NB4 (cell line): ENCODE measurements around the gene COL24A1.
"Not testable (repeated sequence)": the region's sequence is repeated elsewhere in the genome, so short reads cannot be mapped to it uniquely, and the experiment has no call there.

ENCODE experiments used
- DNase-seq: peaks from one replicate; pipeline ENCODE4 v3.0.0; 2010; ENCODE audit warnings: low read depth
- H3K4me3 ChIP-seq: one replicate; pipeline ENCODE4 v1.5.1; 2011; ENCODE audit warnings: mild to moderate bottlenecking, low read depth, low read length, moderate library complexity
- CTCF ChIP-seq: IDR thresholded peaks from one replicate; pipeline ENCODE4 v1.5.1; 2012; ENCODE audit warnings: low read depth, low read length
- MAX ChIP-seq: IDR thresholded peaks from 2 replicates; pipeline ENCODE4 v1.6.1; 2011; ENCODE audit warnings: low read depth, low read length
- MYC ChIP-seq: IDR thresholded peaks from 2 replicates; pipeline ENCODE4 v1.6.1; 2011; ENCODE audit warnings: low read depth, low read length
- POLR2A ChIP-seq: IDR thresholded peaks from 2 replicates; pipeline ENCODE4 v1.6.1; 2011; ENCODE audit warnings: mild to moderate bottlenecking; ENCODE audit not compliant: insufficient read length; ENCODE audit errors: extremely low read depth

Gene COL24A1

GRCh38 chr1:86084998-86085397 lies 71.6 kb downstream of the COL24A1 start:
- TF ChIP-seq MAX (no peak), CTCF (no peak)

GRCh38 chr1:86082183-86082582 lies 74.4 kb downstream of the COL24A1 start:
- H3K4me3 ChIP-seq: no peak overlapping the region
- TF ChIP-seq CTCF (no peak), MAX (no peak), POLR2A (no peak), MYC (no peak)
- peak; percentile 11 for DNase-seq

More at GRCh38 chr1:86084998-86085397, 71.6 kb downstream of the COL24A1 start:
- H3K4me3 ChIP-seq: no peak overlapping the region
- no peak for DNase-seq

- not testable (repeated sequence) for H3K4me3 ChIP-seq, DNase-seq
Observed at GRCh38 chr1:86072474-86072873, 84.1 kb downstream of the COL24A1 start.

- not testable (repeated sequence) for H3K4me3 ChIP-seq, DNase-seq
Observed at GRCh38 chr1:86071870-86072269, 84.7 kb downstream of the COL24A1 start.

- no peak overlapping the region for H3K4me3 ChIP-seq
- no peak for DNase-seq
- TF ChIP-seq CTCF (no peak), MAX (no peak), MYC (no peak), POLR2A (no peak)
Observed at GRCh38 chr1:86069757-86070145, 86.8 kb downstream of the COL24A1 start.

- no peak for DNase-seq
- TF ChIP-seq MAX (no peak), MYC (no peak), POLR2A (no peak), CTCF (no peak)
- no peak overlapping the region for H3K4me3 ChIP-seq
Observed at GRCh38 chr1:86068841-86069756, 87.5 kb downstream of the COL24A1 start.

GRCh38 chr1:86068271-86068721 lies 88.3 kb downstream of the COL24A1 start:
- DNase-seq: no peak
- TF ChIP-seq CTCF (no peak), MAX (no peak), MYC (no peak), POLR2A (no peak)

More at GRCh38 chr1:86068271-86068721, 88.3 kb downstream of the COL24A1 start:
- H3K4me3 ChIP-seq: no peak overlapping the region
